Glutamatergic neuron (in vitro differentiated cells): ENCODE data around the gene SGSH. TPM values are rescaled to one million over a fixed set of nuclear protein-coding genes. Genes with fewer than 3 reads are reported as not detected.

Source experiments
- DNase-seq: peaks from one replicate; pipeline ENCODE4 v3.0.0; 2022
- H3K27ac Mint-ChIP-seq: one replicate; pipeline ENCODE4 v1.8.0; 2020; ENCODE audit warnings: mild to moderate bottlenecking, mixed read lengths, inconsistent platforms; ENCODE audit not compliant: unreplicated experiment
- H3K27me3 Mint-ChIP-seq: one replicate; pipeline ENCODE4 v1.8.0; 2020; ENCODE audit warnings: mild to moderate bottlenecking, moderate library complexity, mixed read lengths, inconsistent platforms; ENCODE audit not compliant: unreplicated experiment
- H3K36me3 Mint-ChIP-seq: one replicate; pipeline ENCODE4 v1.8.0; 2020; ENCODE audit warnings: mild to moderate bottlenecking, mixed read lengths, inconsistent platforms; ENCODE audit not compliant: unreplicated experiment
- H3K4me1 Mint-ChIP-seq: one replicate; pipeline ENCODE4 v1.8.0; 2020; ENCODE audit warnings: mild to moderate bottlenecking, low read depth, mixed read lengths, inconsistent platforms; ENCODE audit not compliant: unreplicated experiment
- H3K4me3 Mint-ChIP-seq: one replicate; pipeline ENCODE4 v1.8.0; 2020; ENCODE audit warnings: mild to moderate bottlenecking, mixed read lengths, inconsistent platforms; ENCODE audit not compliant: unreplicated experiment
- H3K9me3 Mint-ChIP-seq: one replicate; pipeline ENCODE4 v1.8.0; 2020; ENCODE audit warnings: mild to moderate bottlenecking, moderate library complexity, mixed read lengths, inconsistent platforms; ENCODE audit not compliant: unreplicated experiment
- CTCF ChIP-seq: fragments of 200-600 bp; sonication (generic); IDR thresholded peaks from one replicate; pipeline ENCODE4 v1.5.0; 2021; ENCODE audit not compliant: partially characterized antibody, unreplicated experiment
- total RNA-seq: library from RNA; stranded (reverse); fragmentation: NEBNext Ultra II Directional; extraction: Animal tissue kit (Norgen Biotek cat#: 25700); gene quantifications from one replicate; pipeline ENCODE4 v1.2.1, GENCODE V29; 2021; ENCODE audit not compliant: unreplicated experiment

The SGSH gene
- total RNA-seq, 1 donor from 2014 or later, result 17.3 TPM

GRCh38 chr17:80208050-80208449 is 12.1 kb downstream of the SGSH start:
- DNase-seq, result no peak
- Mint-ChIP-seq H3K27me3 (no peaks in the 10 kb centered on the region), H3K27ac (no peak overlapping the region), H3K4me1 (no peaks in the 10 kb centered on the region), H3K4me3 (no peak overlapping the region), H3K9me3 (peaks cover 2% of the 10 kb centered on the region), H3K36me3 (no peaks in the 10 kb centered on the region)
- no peak for TF ChIP-seq CTCF

- H3K9me3 Mint-ChIP-seq, result peaks cover 2% of the 10 kb centered on the region
- no peaks in the 10 kb centered on the region for H3K36me3 Mint-ChIP-seq
- H3K27ac Mint-ChIP-seq, result no peak overlapping the region
- H3K4me1 Mint-ChIP-seq, result no peaks in the 10 kb centered on the region
- H3K27me3 Mint-ChIP-seq, result no peaks in the 10 kb centered on the region
- H3K4me3 Mint-ChIP-seq, result no peak overlapping the region
- no peak for DNase-seq
- no peak for TF ChIP-seq CTCF
These were observed 14.3 kb downstream of the SGSH start for GRCh38 chr17:80205811-80206210.

GRCh38 chr17:80204626-80205468 is 15.3 kb downstream of the SGSH start:
- peaks cover 2% of the 10 kb centered on the region for H3K9me3 Mint-ChIP-seq
- H3K36me3 Mint-ChIP-seq, result no peaks in the 10 kb centered on the region
- no peak for DNase-seq
- no peaks in the 10 kb centered on the region for H3K4me1 Mint-ChIP-seq
- no peak for TF ChIP-seq CTCF
- no peak overlapping the region for H3K27ac Mint-ChIP-seq
- no peak overlapping the region for H3K4me3 Mint-ChIP-seq
- no peaks in the 10 kb centered on the region for H3K27me3 Mint-ChIP-seq

GRCh38 chr17:80203471-80203963 is 16.6 kb downstream of the SGSH start:
- Mint-ChIP-seq H3K27ac (no peak overlapping the region), H3K36me3 (no peaks in the 10 kb centered on the region), H3K4me1 (no peaks in the 10 kb centered on the region), H3K9me3 (peaks cover 2% of the 10 kb centered on the region), H3K27me3 (no peaks in the 10 kb centered on the region), H3K4me3 (no peak overlapping the region)
- no peak for DNase-seq
- TF ChIP-seq CTCF, result no peak

GRCh38 chr17:80202197-80202596 is 17.9 kb downstream of the SGSH start:
- Mint-ChIP-seq H3K27me3 (peaks cover 2% of the 10 kb centered on the region), H3K4me3 (no peak overlapping the region), H3K36me3 (no peaks in the 10 kb centered on the region), H3K9me3 (peaks cover 2% of the 10 kb centered on the region), H3K4me1 (no peaks in the 10 kb centered on the region), H3K27ac (no peak overlapping the region)
- DNase-seq, result no peak
- TF ChIP-seq CTCF, result no peak
